ENCODE results near the gene TMEM86A.
A peak's percentile ranks its signal among the peaks of the same experiment; 100 is the strongest.

Gene TMEM86A

DNA sequence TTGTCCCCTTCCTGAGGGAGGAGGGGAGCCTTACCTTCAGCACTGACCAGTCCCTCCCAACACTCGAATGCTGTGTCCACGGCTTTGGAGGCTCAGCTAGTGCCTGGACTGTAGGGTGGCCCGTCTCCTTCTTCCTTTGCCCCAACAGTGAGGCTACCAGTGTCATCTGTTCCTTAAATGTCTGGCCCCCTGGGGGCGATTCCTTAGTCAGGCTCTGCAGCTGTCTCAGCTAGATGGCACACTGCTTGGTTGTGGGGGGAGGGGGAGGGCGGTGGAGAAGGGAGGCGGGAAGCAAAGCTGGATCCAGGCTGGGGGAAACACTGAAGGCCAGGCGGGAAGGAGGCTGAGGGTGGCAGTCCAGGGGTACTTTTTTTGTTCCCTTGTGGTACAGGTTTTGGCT is 27.5 kb downstream of the TMEM86A start, which contains the start of gene IGSF22:
Gene IGSF22 (minus strand): TSS at position 149 of the 400 bp plus-strand sequence. CDS start 1,952 bp downstream, outside the sequence.
- H3K36me3 ChIP-seq (ENCODE audit: insufficient read depth): no peaks in the 10 kb centered on the region
- H3K4me3 ChIP-seq (IDR thresholded peaks at IDR 0.05; ENCODE audit: insufficient read depth, low read depth, low read length): no peak within 1 kb of the TSS
- no peak within 1 kb of the TSS for H3K9ac ChIP-seq
- no peak within 1 kb of the TSS for H3K4me2 ChIP-seq
- no peak within 1 kb of the TSS for H3K27ac ChIP-seq
- no peak within 1 kb of the TSS for H2AFZ ChIP-seq (ENCODE audit: low read depth)
- H3K4me1 ChIP-seq (ENCODE audit: low read depth, poor library complexity, severe bottlenecking): peaks cover 7% of the 10 kb centered on the region
- H3K27me3 ChIP-seq (ENCODE audit: insufficient read depth, low read depth): no peaks in the 10 kb centered on the region
- TF ChIP-seq, protein P1, sequence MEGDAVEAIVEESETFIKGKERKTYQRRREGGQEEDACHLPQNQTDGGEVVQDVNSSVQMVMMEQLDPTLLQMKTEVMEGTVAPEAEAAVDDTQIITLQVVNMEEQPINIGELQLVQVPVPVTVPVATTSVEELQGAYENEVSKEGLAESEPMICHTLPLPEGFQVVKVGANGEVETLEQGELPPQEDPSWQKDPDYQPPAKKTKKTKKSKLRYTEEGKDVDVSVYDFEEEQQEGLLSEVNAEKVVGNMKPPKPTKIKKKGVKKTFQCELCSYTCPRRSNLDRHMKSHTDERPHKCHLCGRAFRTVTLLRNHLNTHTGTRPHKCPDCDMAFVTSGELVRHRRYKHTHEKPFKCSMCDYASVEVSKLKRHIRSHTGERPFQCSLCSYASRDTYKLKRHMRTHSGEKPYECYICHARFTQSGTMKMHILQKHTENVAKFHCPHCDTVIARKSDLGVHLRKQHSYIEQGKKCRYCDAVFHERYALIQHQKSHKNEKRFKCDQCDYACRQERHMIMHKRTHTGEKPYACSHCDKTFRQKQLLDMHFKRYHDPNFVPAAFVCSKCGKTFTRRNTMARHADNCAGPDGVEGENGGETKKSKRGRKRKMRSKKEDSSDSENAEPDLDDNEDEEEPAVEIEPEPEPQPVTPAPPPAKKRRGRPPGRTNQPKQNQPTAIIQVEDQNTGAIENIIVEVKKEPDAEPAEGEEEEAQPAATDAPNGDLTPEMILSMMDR (conservative IDR thresholded peaks at IDR 0.05; ENCODE audit: low read depth, low read length): no peak
- H3K79me2 ChIP-seq (ENCODE audit: insufficient read depth, low read depth): no peaks in the 10 kb centered on the region
- no peaks in the 10 kb centered on the region for H4K20me1 ChIP-seq (ENCODE audit: insufficient read depth)

DNA sequence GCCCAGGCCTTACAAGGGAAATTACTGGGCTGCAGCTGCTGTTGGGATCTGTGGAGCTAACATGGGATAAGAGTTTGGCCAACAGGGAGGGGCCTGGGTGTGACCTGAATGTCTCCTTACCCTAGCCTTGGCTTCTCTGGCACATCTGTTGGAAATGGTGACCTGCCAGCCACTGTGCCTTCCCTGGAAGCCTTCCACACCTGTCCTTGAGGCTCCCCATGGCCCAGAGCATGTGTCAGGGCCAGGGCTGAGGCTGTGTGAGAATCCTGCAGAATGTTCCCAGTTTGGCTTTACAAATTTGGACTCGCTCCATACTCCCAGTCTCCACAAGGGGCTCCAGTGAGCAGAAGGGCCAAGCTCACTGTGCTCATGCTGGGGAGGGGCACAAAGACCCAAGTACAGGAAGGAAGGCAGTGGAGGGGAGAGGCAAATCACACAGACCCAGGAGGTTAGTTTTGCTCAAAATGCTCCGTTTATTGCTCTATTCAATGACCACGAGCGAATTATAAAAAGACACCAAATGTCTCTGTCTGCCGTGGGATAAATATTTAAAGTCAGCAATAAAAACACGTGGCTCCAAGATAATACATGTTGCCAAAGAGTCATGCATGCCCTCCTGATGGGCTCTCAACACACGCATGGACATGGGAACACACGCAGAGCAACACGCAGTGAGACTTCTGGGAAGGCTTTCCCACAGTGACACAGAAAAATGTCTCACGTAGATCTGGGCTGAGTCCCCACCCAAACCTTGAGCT is 29.1 kb downstream of the TMEM86A start:
- H3K4me1 ChIP-seq (ENCODE audit: low read depth, poor library complexity, severe bottlenecking): peaks cover 1% of the 10 kb centered on the region
- TF ChIP-seq, protein P1 (conservative IDR thresholded peaks at IDR 0.05; ENCODE audit: low read depth, low read length): peak; percentile 78
- H3K36me3 ChIP-seq (ENCODE audit: insufficient read depth): no peaks in the 10 kb centered on the region
- H3K4me2 ChIP-seq: no peak overlapping the region
- no peak overlapping the region for H2AFZ ChIP-seq (ENCODE audit: low read depth)
- H4K20me1 ChIP-seq (ENCODE audit: insufficient read depth): no peaks in the 10 kb centered on the region
- H3K27ac ChIP-seq: no peak overlapping the region
- no peaks in the 10 kb centered on the region for H3K79me2 ChIP-seq (ENCODE audit: insufficient read depth, low read depth)
- no peak overlapping the region for H3K4me3 ChIP-seq (IDR thresholded peaks at IDR 0.05; ENCODE audit: insufficient read depth, low read depth, low read length)
- no peak overlapping the region for H3K9ac ChIP-seq
- H3K27me3 ChIP-seq (ENCODE audit: insufficient read depth, low read depth): no peaks in the 10 kb centered on the region

DNA sequence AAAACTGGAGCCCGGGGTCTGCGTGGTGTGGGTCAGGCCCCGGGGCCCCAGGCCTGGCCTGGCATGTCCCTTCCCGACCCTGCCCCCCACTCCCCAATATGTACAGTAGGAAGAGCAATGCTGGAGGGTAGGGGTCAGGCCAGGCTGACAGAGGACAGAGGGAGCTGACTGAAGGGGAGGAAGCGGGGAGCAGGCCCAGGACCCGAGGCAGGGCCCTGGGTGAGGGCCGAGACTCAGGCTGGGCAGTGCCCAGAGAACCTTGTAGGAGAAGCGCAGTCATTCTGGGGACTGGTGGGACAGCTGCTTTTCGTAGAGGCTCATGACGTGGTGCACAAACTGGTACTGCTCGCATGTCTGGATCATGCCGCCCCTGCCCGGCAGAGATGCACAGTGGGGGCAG is 30.1 kb downstream of the TMEM86A start:
- Histone ChIP-seq H3K4me1 (ENCODE audit: low read depth, poor library complexity, severe bottlenecking) (no peaks in the 10 kb centered on the region), H3K36me3 (ENCODE audit: insufficient read depth) (no peaks in the 10 kb centered on the region), H4K20me1 (ENCODE audit: insufficient read depth) (no peaks in the 10 kb centered on the region), H3K27me3 (ENCODE audit: insufficient read depth, low read depth) (no peaks in the 10 kb centered on the region), H3K4me2 (no peak overlapping the region), H3K79me2 (ENCODE audit: insufficient read depth, low read depth) (no peaks in the 10 kb centered on the region), H3K4me3 (IDR thresholded peaks at IDR 0.05; ENCODE audit: insufficient read depth, low read depth, low read length) (no peak overlapping the region), H2AFZ (ENCODE audit: low read depth) (no peak overlapping the region), H3K9ac (no peak overlapping the region), H3K27ac (no peak overlapping the region)
- TF ChIP-seq, protein P1 (conservative IDR thresholded peaks at IDR 0.05; ENCODE audit: low read depth, low read length): no peak

DNA sequence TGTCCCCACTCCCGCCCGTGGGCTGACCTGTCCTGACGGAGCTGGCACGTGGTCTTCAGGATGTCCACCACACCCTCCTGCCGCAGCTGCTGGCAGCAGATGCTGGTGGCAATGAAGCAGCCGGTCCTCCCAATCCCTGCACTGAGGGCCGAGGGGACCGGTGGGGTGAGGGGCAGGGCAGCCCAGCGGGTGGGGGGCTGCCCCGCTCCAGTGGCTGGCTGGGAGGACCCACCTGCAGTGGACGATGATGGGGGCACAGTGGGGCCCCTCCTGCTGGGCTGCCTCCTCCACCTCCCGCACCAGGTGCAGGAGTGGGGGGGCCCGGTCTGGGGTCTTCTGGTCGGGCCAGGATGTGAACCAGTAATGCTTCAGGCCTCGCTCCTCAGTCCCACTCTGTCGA is 30.8 kb downstream of the TMEM86A start:
- no peaks in the 10 kb centered on the region for H3K27me3 ChIP-seq (ENCODE audit: insufficient read depth, low read depth)
- H3K4me3 ChIP-seq (IDR thresholded peaks at IDR 0.05; ENCODE audit: insufficient read depth, low read depth, low read length): no peak overlapping the region
- no peaks in the 10 kb centered on the region for H3K79me2 ChIP-seq (ENCODE audit: insufficient read depth, low read depth)
- no peaks in the 10 kb centered on the region for H3K4me1 ChIP-seq (ENCODE audit: low read depth, poor library complexity, severe bottlenecking)
- H4K20me1 ChIP-seq (ENCODE audit: insufficient read depth): no peaks in the 10 kb centered on the region
- TF ChIP-seq, protein P1 (conservative IDR thresholded peaks at IDR 0.05; ENCODE audit: low read depth, low read length): no peak
- no peak overlapping the region for H3K9ac ChIP-seq
- H3K36me3 ChIP-seq (ENCODE audit: insufficient read depth): no peaks in the 10 kb centered on the region
- H3K27ac ChIP-seq: no peak overlapping the region
- no peak overlapping the region for H2AFZ ChIP-seq (ENCODE audit: low read depth)
- no peak overlapping the region for H3K4me2 ChIP-seq
